Measurements from ENCODE around the gene VMAC.

- TF ChIP-seq CTCF (IDR thresholded peaks at IDR 0.05), result no peak
- TF ChIP-seq POLR2A (IDR thresholded peaks at IDR 0.05), result no peak
Measured at GRCh38 chr19:5900976-5901375, 3.7 kb upstream of the VMAC start.
